Activated CD8-positive, alpha-beta memory T cell treated with anti-CD3 and anti-CD28 coated beads, Interleukin-2, amount 50 U/mL, for 24 hours (primary cell): Measurements from ENCODE around the gene GPR32.
"Not testable (repeated sequence)": the region's sequence is repeated elsewhere in the genome, so short reads cannot be mapped to it uniquely, and the experiment has no call there.

ENCODE experiments used
- DNase-seq: peaks from one replicate; pipeline ENCODE4 v3.0.0-alpha.2; 2020; ENCODE audit errors: extremely low read depth

Gene GPR32

DNA sequence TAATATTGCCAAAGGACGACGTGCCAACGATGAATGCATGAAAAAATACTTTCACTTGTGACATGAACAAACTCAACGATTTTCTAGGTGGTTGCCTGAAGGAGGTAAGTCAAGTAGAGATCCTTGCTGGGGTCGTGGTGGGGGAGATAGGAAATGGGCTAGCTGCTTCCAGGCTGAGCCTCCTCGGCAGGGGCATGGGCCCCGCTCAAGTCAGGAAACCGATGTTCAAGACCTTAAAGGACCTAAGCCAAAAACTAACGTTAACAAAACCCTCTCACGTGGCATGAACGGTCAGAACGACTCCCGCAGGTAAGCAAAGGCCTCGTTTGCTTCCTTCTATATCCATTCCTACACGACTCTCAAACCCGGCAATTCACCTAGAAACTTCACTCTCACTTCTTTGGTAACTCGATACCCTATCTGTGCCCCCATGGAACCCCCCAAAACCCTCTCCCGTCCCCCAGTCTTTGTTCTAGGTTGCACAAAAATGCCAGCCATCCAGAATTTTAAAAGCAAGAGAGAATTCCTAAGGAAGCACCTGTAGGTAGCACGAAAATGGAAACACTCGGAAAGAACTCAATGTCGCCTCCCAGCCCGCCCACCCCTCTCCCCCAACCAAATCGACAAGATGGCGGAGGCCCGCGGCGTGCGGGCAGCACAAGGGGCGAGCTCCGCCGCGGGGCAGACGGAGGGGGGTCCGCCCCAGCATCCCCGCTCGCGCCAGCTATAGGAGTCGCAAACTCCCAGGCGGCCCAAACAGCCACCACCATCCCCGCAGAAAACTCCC lies 33.6 kb downstream of the GPR32 start:
- DNase-seq, result no peak

DNA sequence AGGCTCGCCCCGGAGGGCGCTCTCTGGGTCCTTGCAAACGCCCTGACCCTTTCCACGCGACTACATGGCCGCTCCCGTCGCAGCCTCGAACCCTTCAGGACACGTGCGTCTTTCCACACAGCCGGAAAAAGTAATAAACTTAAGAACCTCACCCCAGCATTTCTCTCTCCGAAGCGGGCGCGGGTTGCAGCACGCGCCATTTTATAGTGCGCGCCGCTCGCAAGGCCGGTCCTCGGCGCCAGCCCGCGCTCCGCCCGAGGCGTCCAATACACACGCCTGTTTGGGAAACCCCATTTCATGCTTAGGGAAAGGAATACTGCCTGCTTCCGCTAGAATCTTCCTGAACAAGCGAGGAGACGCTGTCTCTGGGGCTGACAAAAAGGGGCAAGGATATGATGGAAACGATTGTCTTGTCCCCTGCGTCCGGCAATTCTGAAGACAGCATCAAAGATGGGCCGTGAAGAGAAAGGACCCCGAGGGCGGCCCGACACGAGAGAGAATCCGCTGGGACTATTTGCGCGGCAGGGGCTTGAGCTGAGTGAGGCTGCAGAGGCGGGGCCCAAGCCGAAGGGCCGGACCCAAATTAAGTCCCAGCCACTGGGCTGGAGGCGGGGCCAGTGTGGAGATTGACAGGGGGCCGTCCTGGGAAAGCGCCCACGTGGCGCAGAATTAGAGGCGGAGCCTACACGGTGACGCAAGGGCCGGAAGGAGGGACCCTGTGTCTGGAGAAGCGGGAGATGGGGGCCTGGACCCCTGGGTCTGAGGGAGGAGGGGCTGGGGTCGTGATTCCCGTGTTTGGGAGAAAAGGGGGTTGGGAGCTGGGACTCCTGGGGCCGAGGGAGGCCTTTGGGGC lies 34.4 kb downstream of the GPR32 start:
- DNase-seq, result peak; percentile 97

GRCh38 chr19:50808856-50809255 lies 38.6 kb downstream of the GPR32 start:
- DNase-seq, result no peak

GRCh38 chr19:50811622-50812238 lies 41.5 kb downstream of the GPR32 start:
- not testable (repeated sequence) for DNase-seq

- no peak for DNase-seq
Observed at GRCh38 chr19:50812474-50812873, 42.2 kb downstream of the GPR32 start.

DNA sequence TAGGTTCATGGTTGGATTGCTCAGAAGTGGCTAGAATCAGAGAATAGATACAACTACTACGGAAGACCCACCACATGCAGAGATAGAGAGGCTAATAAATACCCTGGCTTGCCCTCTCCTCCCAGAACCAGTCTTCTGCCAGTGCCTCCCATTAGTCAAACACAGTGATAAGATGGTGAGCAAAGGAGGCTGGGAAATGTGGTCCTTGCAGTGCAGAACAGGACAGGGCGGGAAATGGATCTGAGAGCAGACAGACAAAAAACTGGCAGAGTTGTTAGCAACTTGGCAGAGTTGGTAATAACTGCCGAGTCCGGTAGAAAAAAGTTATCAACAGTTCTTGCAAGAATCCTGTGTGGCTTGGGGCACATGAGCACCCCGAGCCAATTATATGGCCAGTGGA lies 44.6 kb downstream of the GPR32 start:
- DNase-seq, result no peak

- no peak for DNase-seq
Observed at GRCh38 chr19:50815439-50815838, 45.2 kb downstream of the GPR32 start.

DNA sequence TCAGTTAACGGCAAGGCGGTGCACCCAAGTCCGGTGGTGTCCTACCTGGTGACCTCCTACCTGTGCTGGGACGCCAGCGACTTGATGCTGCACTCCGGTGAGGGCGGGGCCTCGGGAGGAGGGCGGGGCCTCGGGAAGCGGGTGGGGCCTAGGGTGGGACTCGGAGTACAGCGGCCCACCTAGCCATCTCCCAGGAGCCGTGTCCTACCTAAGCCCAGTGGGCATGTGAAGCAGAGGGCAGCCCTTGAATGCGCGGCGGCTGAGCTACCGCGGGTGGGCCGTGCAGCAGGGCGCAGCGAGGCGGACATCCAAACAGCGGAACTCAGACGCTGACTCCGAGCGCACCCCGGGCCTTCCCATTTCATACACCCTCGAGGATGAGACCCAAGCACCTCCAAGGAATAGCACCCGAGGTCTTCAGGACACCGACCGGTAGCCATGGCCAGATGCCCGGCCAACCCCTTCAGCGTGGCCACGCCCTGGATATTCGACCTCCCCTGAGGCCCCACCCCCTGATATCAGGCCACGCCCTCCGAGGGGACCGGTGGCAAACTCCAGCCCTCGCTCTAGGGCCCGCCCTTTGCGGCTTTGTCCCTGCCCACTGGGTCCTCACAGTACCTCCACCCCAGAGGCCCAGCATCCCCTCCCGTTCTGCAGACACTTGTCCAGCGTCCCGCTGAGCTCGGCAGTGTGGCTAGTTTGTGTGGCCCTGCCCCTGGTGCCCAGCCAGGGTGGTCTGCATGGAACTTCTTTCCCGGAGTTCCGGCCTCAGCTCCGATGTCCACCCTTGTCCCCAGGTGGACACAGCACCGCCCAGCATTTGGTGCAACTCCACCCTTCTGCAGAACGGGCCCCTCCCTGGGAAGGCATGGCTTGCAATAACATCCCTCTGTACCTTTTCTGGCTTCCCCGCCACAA lies 47.9 kb downstream of the GPR32 start:
- DNase-seq, result no peak

GRCh38 chr19:50818859-50819472 lies 48.7 kb downstream of the GPR32 start:
- DNase-seq, result no peak

DNA sequence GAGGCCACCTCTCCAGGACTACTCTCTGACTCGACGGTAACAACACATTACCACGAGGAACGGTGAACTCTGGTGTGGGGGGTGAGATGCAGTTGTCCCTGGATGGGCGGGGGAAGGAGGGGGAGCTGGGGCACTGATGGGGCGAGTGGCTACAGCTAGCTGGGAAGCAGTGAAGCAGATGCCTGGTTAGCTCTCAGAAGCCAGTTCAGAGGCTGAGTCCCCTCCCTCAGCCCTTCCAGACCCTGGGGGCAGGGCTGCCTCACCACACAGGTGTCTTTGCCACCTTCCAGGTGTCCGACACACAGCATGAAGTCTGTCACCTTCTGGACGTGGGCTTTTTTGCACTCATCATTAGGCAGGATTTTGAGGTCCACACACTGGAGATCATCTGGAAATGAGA lies 49.4 kb downstream of the GPR32 start:
- no peak for DNase-seq

- DNase-seq, result no peak
Observed at GRCh38 chr19:50820086-50820485, 49.8 kb downstream of the GPR32 start.

DNA sequence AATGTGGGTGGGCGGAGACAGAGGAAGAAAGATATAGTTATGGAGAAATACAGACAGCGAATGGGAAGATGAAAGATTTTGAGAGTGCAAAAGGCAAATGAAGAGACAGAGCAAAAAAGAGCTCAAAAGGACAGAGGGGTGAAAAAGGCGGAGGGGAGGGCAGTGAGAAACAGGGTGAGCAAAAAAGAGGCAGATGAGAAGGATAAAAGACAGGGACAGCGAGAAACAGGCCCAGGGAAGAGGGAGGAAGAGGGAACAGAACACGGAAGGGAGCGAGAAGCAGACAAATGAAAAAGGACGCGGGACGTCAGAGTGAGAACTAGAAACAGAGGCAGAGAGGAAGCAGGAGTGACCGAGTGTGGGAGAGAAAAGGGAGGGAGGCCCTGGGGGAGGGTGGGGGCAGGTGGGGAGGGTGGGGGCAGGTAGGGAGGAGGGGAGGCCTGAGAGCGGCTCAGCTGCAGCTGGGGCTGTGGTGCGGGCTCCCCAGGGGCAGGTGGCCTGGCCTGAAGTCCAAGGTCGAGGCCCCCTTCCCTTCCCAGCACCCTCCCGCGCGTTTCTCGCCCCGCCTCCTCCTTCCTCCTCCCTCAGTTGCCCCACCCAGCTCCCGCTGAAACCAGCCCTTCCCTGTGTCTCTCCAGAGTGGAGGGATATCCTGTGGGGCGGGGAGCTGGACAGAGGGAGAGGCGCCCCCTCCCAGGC lies 50.4 kb downstream of the GPR32 start:
- DNase-seq, result no peak

DNA sequence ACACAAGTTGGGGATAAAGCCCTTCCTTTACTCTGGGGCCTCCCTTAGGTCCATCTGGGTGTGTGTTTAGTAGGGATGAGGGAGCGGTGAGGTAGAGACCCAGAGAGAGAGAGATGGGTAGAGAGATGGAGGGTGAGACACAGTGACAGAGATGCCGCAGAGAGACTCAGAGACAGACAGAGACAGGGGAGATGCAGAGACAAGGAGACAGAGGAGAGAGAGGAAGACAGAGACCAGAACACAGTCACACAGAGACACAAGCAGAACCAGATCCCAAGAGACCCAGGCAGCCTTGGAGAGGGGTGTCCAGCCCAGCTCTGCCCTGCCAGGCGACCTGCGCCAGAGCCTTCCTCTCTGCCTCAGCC lies 51.0 kb downstream of the GPR32 start:
- DNase-seq, result no peak
